HL-60/S4 treated with retinoic acid at 250 ng/mL for 4 days and 3 days (cell line): ENCODE data around the gene KLK10.
"Not testable (repeated sequence)": the region's sequence is repeated elsewhere in the genome, so short reads cannot be mapped to it uniquely, and the experiment has no call there.

Experiments
- in situ Hi-C: fragments of 300-500 bp; cut with MboI; formaldehyde crosslinking; loops from 2 replicates; pipeline ENCODE4 v1.7.0; 2022; ENCODE audit warnings: low sequenced_read_pairs

Gene KLK10

GRCh38 chr19:50969810-50970209 lies 49.7 kb downstream of the KLK10 start:
- in situ Hi-C loops = not testable (repeated sequence)

- in situ Hi-C loops = no loop called here
Observed at GRCh38 chr19:50969413-50969760, 50.1 kb downstream of the KLK10 start, which contains the start of gene KLK6. TSS of gene KLK6 (minus strand) at chr19:50969591. CDS start at chr19:50968104, 1,487 bp downstream.

- in situ Hi-C loops = no loop called here
Observed at GRCh38 chr19:50968716-50969412, 50.6 kb downstream of the KLK10 start.

- in situ Hi-C loops = no loop called here
Observed at GRCh38 chr19:50967929-50968715, 51.4 kb downstream of the KLK10 start.

- in situ Hi-C loops = no loop called here
Observed at GRCh38 chr19:50964266-50964665, 55.2 kb downstream of the KLK10 start.

GRCh38 chr19:50963381-50963780 lies 56.1 kb downstream of the KLK10 start:
- in situ Hi-C loops = no loop called here
